HG02763 (cell line): ENCODE measurements around the gene SETD5.

ENCODE experiments used
- ATAC-seq: cut with Tn5 transposase; IDR thresholded peaks from one replicate; pipeline ENCODE4 v1.9.1; 2021; ENCODE audit warnings: mild to moderate bottlenecking, moderate library complexity; ENCODE audit not compliant: unreplicated experiment

The SETD5 gene

GRCh38 chr3:9386501-9387321 lies 10.7 kb upstream of the SETD5 start:
- no peak for ATAC-seq

- no peak for ATAC-seq
Observed at GRCh38 chr3:9387322-9387655, 10.1 kb upstream of the SETD5 start.

- ATAC-seq, result no peak
Observed at GRCh38 chr3:9388142-9388541, 9.3 kb upstream of the SETD5 start.

GRCh38 chr3:9388562-9389272 lies 8.7 kb upstream of the SETD5 start:
- no peak for ATAC-seq

- ATAC-seq, result no peak
Observed at GRCh38 chr3:9390265-9390888, 7.0 kb upstream of the SETD5 start.

GRCh38 chr3:9392041-9392440 lies 5.4 kb upstream of the SETD5 start:
- ATAC-seq, result no peak

- ATAC-seq, result no peak
Observed at GRCh38 chr3:9395570-9396300, 1.7 kb upstream of the SETD5 start.

- ATAC-seq, result peak; percentile 24
Observed at GRCh38 chr3:9396301-9396631, 1.1 kb upstream of the SETD5 start.

- ATAC-seq, result peak; percentile 72
Observed at GRCh38 chr3:9396632-9397331, 633 bp upstream of the SETD5 start.

- ATAC-seq, result no peak
Observed at GRCh38 chr3:9397906-9398699, 688 bp downstream of the SETD5 start.

- ATAC-seq, result no peak
Observed at GRCh38 chr3:9398700-9399336, 1.4 kb downstream of the SETD5 start.

- no peak for ATAC-seq
Observed at GRCh38 chr3:9399337-9399703, 1.9 kb downstream of the SETD5 start.

- ATAC-seq, result no peak
Observed at GRCh38 chr3:9399746-9400145, 2.3 kb downstream of the SETD5 start.

- ATAC-seq, result no peak
Observed at GRCh38 chr3:9400616-9401015, 3.2 kb downstream of the SETD5 start.

GRCh38 chr3:9401986-9402385 lies 4.6 kb downstream of the SETD5 start:
- no peak for ATAC-seq

- ATAC-seq, result no peak
Observed at GRCh38 chr3:9402410-9403228, 5.2 kb downstream of the SETD5 start.

- ATAC-seq, result no peak
Observed at GRCh38 chr3:9403463-9403862, 6.0 kb downstream of the SETD5 start.

- no peak for ATAC-seq
Observed at GRCh38 chr3:9404680-9405079, 7.3 kb downstream of the SETD5 start.

GRCh38 chr3:9405756-9406155 lies 8.3 kb downstream of the SETD5 start:
- ATAC-seq, result no peak
